ENCODE measurements around the gene APCDD1.
A peak's percentile ranks its signal among the peaks of the same experiment; 100 is the strongest.

Gene APCDD1

GRCh38 chr18:10420561-10421352, 33.7 kb upstream of the APCDD1 start:
- Mint-ChIP-seq H3K4me1 (no peaks in the 10 kb centered on the region), H3K4me3 (no peak overlapping the region), H3K9me3 (peaks cover 0 to 19% of the 10 kb centered on the region in 2 donors), H3K27me3 (peaks cover 26% of the 10 kb centered on the region), H3K27ac (no peak overlapping the region)
- DNase-seq (no peak), ATAC-seq (no peak)

- Mint-ChIP-seq H3K4me1 (no peaks in the 10 kb centered on the region), H3K27ac (no peak overlapping the region), H3K27me3 (peaks cover 32% of the 10 kb centered on the region), H3K9me3 (peaks cover 0 to 19% of the 10 kb centered on the region in 2 donors), H3K4me3 (no peak overlapping the region)
- DNase-seq (no peak), ATAC-seq (no peak)
These were observed 32.6 kb upstream of the APCDD1 start for GRCh38 chr18:10421859-10422258.

GRCh38 chr18:10422731-10423130, 31.7 kb upstream of the APCDD1 start:
- H3K27me3 Mint-ChIP-seq, result peaks cover 32% of the 10 kb centered on the region
- ATAC-seq, result no peak
- peaks cover 0 to 19% of the 10 kb centered on the region in 2 donors for H3K9me3 Mint-ChIP-seq
- no peaks in the 10 kb centered on the region for H3K4me1 Mint-ChIP-seq
- DNase-seq, result no peak
- H3K27ac Mint-ChIP-seq, result peak overlapping the region in 1 of 2 donors; percentile 85
- no peak overlapping the region for H3K4me3 Mint-ChIP-seq

- peaks cover 0 to 12% of the 10 kb centered on the region in 2 donors for H3K9me3 Mint-ChIP-seq
- ATAC-seq (no peak), DNase-seq (no peak)
- no peaks in the 10 kb centered on the region for H3K4me1 Mint-ChIP-seq
- no peak overlapping the region for H3K4me3 Mint-ChIP-seq
- H3K27me3 Mint-ChIP-seq, result peaks cover 32% of the 10 kb centered on the region
- no peak overlapping the region for H3K27ac Mint-ChIP-seq
These were observed 29.7 kb upstream of the APCDD1 start for GRCh38 chr18:10424585-10425307.

GRCh38 chr18:10430677-10431076, 23.8 kb upstream of the APCDD1 start:
- ATAC-seq (no peak), DNase-seq (no peak)
- H3K4me3 Mint-ChIP-seq, result no peak overlapping the region
- H3K4me1 Mint-ChIP-seq, result no peaks in the 10 kb centered on the region
- peaks cover 7% of the 10 kb centered on the region for H3K27me3 Mint-ChIP-seq
- H3K27ac Mint-ChIP-seq, result no peak overlapping the region
- no peaks in the 10 kb centered on the region for H3K9me3 Mint-ChIP-seq

- DNase-seq, result no peak
- no peaks in the 10 kb centered on the region for H3K9me3 Mint-ChIP-seq
- ATAC-seq, result no peak
- no peak overlapping the region for H3K27ac Mint-ChIP-seq
- H3K4me1 Mint-ChIP-seq, result no peaks in the 10 kb centered on the region
- H3K4me3 Mint-ChIP-seq, result no peak overlapping the region
- H3K27me3 Mint-ChIP-seq, result no peaks in the 10 kb centered on the region
These were observed 22.8 kb upstream of the APCDD1 start for GRCh38 chr18:10431680-10432079.

GRCh38 chr18:10432781-10433180, 21.7 kb upstream of the APCDD1 start:
- DNase-seq (no peak), ATAC-seq (no peak)
- Mint-ChIP-seq H3K27ac (no peak overlapping the region), H3K4me1 (no peaks in the 10 kb centered on the region), H3K9me3 (no peaks in the 10 kb centered on the region), H3K27me3 (no peaks in the 10 kb centered on the region), H3K4me3 (no peak overlapping the region)

- DNase-seq (no peak), ATAC-seq (no peak)
- Mint-ChIP-seq H3K4me1 (no peaks in the 10 kb centered on the region), H3K27ac (no peak overlapping the region), H3K4me3 (no peak overlapping the region), H3K27me3 (peaks cover 6% of the 10 kb centered on the region), H3K9me3 (no peaks in the 10 kb centered on the region)
These were observed 18.3 kb upstream of the APCDD1 start for GRCh38 chr18:10436160-10436559.

GRCh38 chr18:10437837-10438236, 16.6 kb upstream of the APCDD1 start:
- Mint-ChIP-seq H3K27me3 (peaks cover 19% of the 10 kb centered on the region), H3K27ac (no peak overlapping the region), H3K9me3 (no peaks in the 10 kb centered on the region), H3K4me3 (no peak overlapping the region), H3K4me1 (no peaks in the 10 kb centered on the region)
- ATAC-seq (no peak), DNase-seq (no peak)

GRCh38 chr18:10439898-10440297, 14.5 kb upstream of the APCDD1 start:
- Mint-ChIP-seq H3K27ac (no peak overlapping the region), H3K9me3 (no peaks in the 10 kb centered on the region), H3K4me3 (no peak overlapping the region), H3K4me1 (no peaks in the 10 kb centered on the region), H3K27me3 (peaks cover 28% of the 10 kb centered on the region)
- ATAC-seq, result no peak
- DNase-seq, result no peak

- Mint-ChIP-seq H3K4me1 (no peaks in the 10 kb centered on the region), H3K27ac (peak overlapping the region in 1 of 2 donors; percentile 66), H3K4me3 (no peak overlapping the region), H3K9me3 (no peaks in the 10 kb centered on the region), H3K27me3 (peaks cover 28% of the 10 kb centered on the region)
- no peak for DNase-seq
- ATAC-seq, result no peak
These were observed 13.6 kb upstream of the APCDD1 start for GRCh38 chr18:10440884-10441283.

GRCh38 chr18:10441472-10441871, 13.0 kb upstream of the APCDD1 start:
- Mint-ChIP-seq H3K27ac (no peak overlapping the region), H3K9me3 (no peaks in the 10 kb centered on the region), H3K27me3 (peaks cover 28% of the 10 kb centered on the region), H3K4me3 (no peak overlapping the region), H3K4me1 (no peaks in the 10 kb centered on the region)
- no peak for DNase-seq
- no peak for ATAC-seq

GRCh38 chr18:10442551-10442971, 11.9 kb upstream of the APCDD1 start:
- no peak for DNase-seq
- H3K4me1 Mint-ChIP-seq, result no peaks in the 10 kb centered on the region
- ATAC-seq, result no peak
- H3K27ac Mint-ChIP-seq, result no peak overlapping the region
- peaks cover 28% of the 10 kb centered on the region for H3K27me3 Mint-ChIP-seq
- H3K9me3 Mint-ChIP-seq, result no peaks in the 10 kb centered on the region
- H3K4me3 Mint-ChIP-seq, result no peak overlapping the region

- DNase-seq (no peak), ATAC-seq (no peak)
- no peak overlapping the region for H3K4me3 Mint-ChIP-seq
- H3K4me1 Mint-ChIP-seq, result no peaks in the 10 kb centered on the region
- no peak overlapping the region for H3K27ac Mint-ChIP-seq
- peaks cover 28% of the 10 kb centered on the region for H3K27me3 Mint-ChIP-seq
- no peaks in the 10 kb centered on the region for H3K9me3 Mint-ChIP-seq
These were observed 11.4 kb upstream of the APCDD1 start for GRCh38 chr18:10443001-10443400.

GRCh38 chr18:10444314-10445006, 10.0 kb upstream of the APCDD1 start:
- Mint-ChIP-seq H3K27me3 (peaks cover 39% of the 10 kb centered on the region), H3K9me3 (no peaks in the 10 kb centered on the region), H3K4me3 (no peak overlapping the region), H3K4me1 (no peaks in the 10 kb centered on the region), H3K27ac (no peak overlapping the region)
- ATAC-seq (no peak), DNase-seq (no peak)

GRCh38 chr18:10449396-10449795, 5.0 kb upstream of the APCDD1 start:
- Mint-ChIP-seq H3K4me3 (no peak overlapping the region), H3K27me3 (peaks cover 56% of the 10 kb centered on the region), H3K4me1 (no peaks in the 10 kb centered on the region), H3K9me3 (no peaks in the 10 kb centered on the region), H3K27ac (no peak overlapping the region)
- DNase-seq (no peak), ATAC-seq (no peak)
